ENCODE data around the gene TBX2.

Gene TBX2

GRCh38 chr17:61454381-61455323 is 55.0 kb downstream of the TBX2 start:
- no peak for DNase-seq (ENCODE audit: low read depth)

- no peak for DNase-seq (ENCODE audit: low read depth)
Measured at GRCh38 chr17:61455324-61456060, 55.8 kb downstream of the TBX2 start.

DNA sequence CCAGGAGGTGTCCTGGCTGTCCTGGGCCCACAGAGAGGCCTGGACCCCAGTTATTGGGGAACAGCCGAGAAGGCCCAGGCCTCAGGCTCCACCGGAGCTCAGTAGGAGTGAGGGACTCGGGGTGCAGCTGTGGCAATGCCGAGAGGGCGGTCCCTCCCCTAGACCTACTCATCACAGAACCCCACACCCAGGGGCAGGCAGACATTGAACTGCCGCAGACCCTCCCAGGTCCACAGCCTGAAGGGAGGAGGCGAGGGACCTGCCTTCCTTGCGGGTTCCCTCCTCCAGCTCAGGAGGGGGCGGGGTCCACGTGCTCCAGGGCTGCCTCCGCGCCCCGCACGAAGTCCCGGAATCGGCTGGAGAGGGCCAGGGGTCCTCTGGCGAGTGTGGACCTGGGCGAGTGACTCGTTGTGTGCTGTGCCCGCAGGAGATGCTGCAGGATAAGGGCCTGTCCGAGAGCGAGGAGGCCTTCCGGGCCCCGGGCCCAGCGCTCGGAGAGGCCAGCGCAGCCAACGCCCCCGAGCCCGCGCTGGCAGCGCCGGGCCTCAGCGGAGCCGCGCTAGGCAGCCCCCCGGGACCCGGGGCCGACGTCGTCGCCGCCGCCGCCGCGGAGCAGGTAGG is 56.5 kb downstream of the TBX2 start:
- no peak for DNase-seq (ENCODE audit: low read depth)

- no peak for DNase-seq (ENCODE audit: low read depth)
Measured at GRCh38 chr17:61456688-61457225, 57.1 kb downstream of the TBX2 start.

DNA sequence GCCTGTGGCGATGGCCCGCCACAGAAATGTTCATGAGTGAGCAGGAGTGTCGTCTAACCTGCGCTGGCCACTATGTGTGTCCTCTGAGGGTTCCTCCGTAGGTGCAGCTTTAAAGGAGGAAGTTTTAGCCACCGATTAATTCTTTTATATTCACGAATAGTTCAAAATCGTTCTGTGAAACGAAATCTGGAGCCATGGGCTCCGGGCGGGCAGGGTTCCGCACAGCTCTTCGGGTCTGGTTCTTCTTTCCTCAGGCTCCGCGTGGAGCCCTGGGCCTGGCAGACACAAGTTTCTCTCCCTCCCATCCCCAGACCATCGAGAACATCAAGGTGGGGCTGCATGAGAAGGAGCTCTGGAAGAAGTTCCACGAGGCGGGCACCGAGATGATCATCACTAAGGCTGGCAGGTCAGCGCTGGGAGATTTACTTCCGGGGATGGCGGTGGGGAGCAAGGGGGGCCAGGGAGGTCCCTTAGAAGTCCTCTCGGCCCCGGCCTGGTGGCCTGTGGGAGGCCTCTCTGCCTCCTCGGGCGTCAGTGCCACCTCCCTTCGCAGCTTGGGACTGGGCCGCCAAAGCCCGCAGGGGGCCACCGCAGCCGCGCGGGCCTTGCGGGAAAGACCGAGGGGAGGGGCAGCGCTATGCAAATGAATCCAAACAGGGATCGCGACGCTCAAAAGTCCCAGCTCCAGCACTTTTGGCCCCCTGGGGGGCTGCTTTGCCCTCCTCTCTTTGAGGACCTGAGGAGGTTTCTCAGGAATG is 57.8 kb downstream of the TBX2 start:
- no peak for DNase-seq (ENCODE audit: low read depth)

DNA sequence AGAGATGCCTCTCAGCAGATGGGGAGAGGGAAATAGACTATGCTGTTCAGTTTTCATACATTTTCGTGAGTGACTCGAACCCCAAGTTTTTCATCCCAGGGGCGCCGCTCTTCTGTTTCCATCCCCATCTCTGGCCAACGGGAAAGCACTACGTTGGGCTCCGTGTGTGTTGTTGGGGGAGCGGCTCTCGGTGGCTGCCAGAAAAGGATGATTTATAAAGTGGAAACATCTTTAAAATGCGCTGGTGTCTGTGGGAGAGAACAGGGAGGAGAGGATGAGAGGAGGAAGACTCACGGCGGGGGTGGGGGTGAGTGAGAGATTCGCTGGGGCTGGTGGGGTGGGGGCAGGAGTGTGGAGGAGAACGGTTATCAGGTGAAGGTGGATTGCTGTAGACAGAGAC is 58.4 kb downstream of the TBX2 start:
- DNase-seq (ENCODE audit: low read depth): no peak

GRCh38 chr17:61458421-61459141 is 58.9 kb downstream of the TBX2 start:
- no peak for DNase-seq (ENCODE audit: low read depth)

Data from T-helper 22 cell (primary cell).